Astrocyte (in vitro differentiated cells and primary cell): Measurements from ENCODE around the gene SMAP1. TPM values are rescaled to one million over a fixed set of nuclear protein-coding genes. Genes with fewer than 3 reads are reported as not detected.

Experiments used
- DNase-seq: peaks from one replicate; pipeline ENCODE4 v3.0.0-alpha.2; 2010; ENCODE audit warnings: low read depth
- FAIRE-seq: peaks from 2 replicates; lab custom pipeline; 2011; peaks lifted over from hg19 to GRCh38; lab: Jason Lieb, UNC
- H2AFZ ChIP-seq: 2 replicates; pipeline ENCODE4 v1.6.0; 2012; ENCODE audit warnings: low read depth, low read length, inconsistent platforms
- H3K27ac ChIP-seq: 2 replicates; pipeline ENCODE4 v1.5.1; 2011; ENCODE audit warnings: low read depth, low read length, inconsistent platforms
- H3K27me3 ChIP-seq: 2 replicates; pipeline ENCODE4 v1.6.0; 2011; ENCODE audit warnings: low read length, inconsistent platforms; ENCODE audit not compliant: insufficient read depth
- H3K36me3 ChIP-seq: 2 replicates; pipeline ENCODE4 v1.5.1; 2011; ENCODE audit warnings: low read length, inconsistent platforms; ENCODE audit not compliant: insufficient read depth
- H3K4me1 ChIP-seq: 2 replicates; pipeline ENCODE4 v1.5.1; 2011; ENCODE audit warnings: low read length, inconsistent platforms; ENCODE audit not compliant: insufficient read depth
- H3K4me2 ChIP-seq: 2 replicates; pipeline ENCODE4 v1.6.0; 2012; ENCODE audit warnings: low read length, inconsistent platforms
- H3K4me3 ChIP-seq: 2 replicates; pipeline ENCODE4 v1.5.1; 2011; ENCODE audit warnings: low read depth, mild to moderate bottlenecking, low read length, inconsistent platforms; ENCODE audit not compliant: insufficient read depth
- H3K79me2 ChIP-seq: 2 replicates; pipeline ENCODE4 v1.6.0; 2012; ENCODE audit warnings: mild to moderate bottlenecking, low read length, inconsistent platforms; ENCODE audit not compliant: insufficient read depth
- H3K9ac ChIP-seq: 2 replicates; pipeline ENCODE4 v1.6.0; 2012; ENCODE audit warnings: mild to moderate bottlenecking, low read length, inconsistent platforms
- H3K9me3 ChIP-seq: 2 replicates; pipeline ENCODE4 v1.5.1; 2012; ENCODE audit warnings: low read depth, mild to moderate bottlenecking, low read length, inconsistent platforms; ENCODE audit not compliant: insufficient read depth
- H4K20me1 ChIP-seq: 2 replicates; pipeline ENCODE4 v1.6.0; 2012; ENCODE audit warnings: low read length, inconsistent platforms; ENCODE audit not compliant: insufficient read depth
- H3K27ac Mint-ChIP-seq: one replicate; pipeline ENCODE4 v1.8.0; 2021; ENCODE audit warnings: mild to moderate bottlenecking, mixed read lengths; ENCODE audit not compliant: unreplicated experiment
- H3K27me3 Mint-ChIP-seq: one replicate; pipeline ENCODE4 v1.8.0; 2021; ENCODE audit warnings: low read depth, mixed read lengths; ENCODE audit not compliant: unreplicated experiment
- H3K36me3 Mint-ChIP-seq: one replicate; pipeline ENCODE4 v1.8.0; 2021; ENCODE audit warnings: low read depth, mixed read lengths; ENCODE audit not compliant: unreplicated experiment
- H3K4me1 Mint-ChIP-seq: one replicate; pipeline ENCODE4 v1.8.0; 2021; ENCODE audit warnings: low read depth, mixed read lengths; ENCODE audit not compliant: unreplicated experiment
- H3K4me3 Mint-ChIP-seq: one replicate; pipeline ENCODE4 v1.8.0; 2021; ENCODE audit warnings: mild to moderate bottlenecking, moderate library complexity, mixed read lengths; ENCODE audit not compliant: unreplicated experiment
- H3K9me3 Mint-ChIP-seq: one replicate; pipeline ENCODE4 v1.8.0; 2021; ENCODE audit warnings: mild to moderate bottlenecking, mixed read lengths; ENCODE audit not compliant: unreplicated experiment
- CTCF ChIP-seq: IDR thresholded peaks from 2 replicates; pipeline ENCODE4 v1.5.1; 2011; ENCODE audit warnings: low read depth, mild to moderate bottlenecking, inconsistent platforms, low read length, moderate library complexity; ENCODE audit not compliant: insufficient read depth
- EZH2 ChIP-seq: IDR thresholded peaks from 2 replicates; pipeline ENCODE4 v1.6.1; 2012; ENCODE audit warnings: mild to moderate bottlenecking, low read length, inconsistent platforms; ENCODE audit not compliant: insufficient read depth
- total RNA-seq: library from RNA; stranded (reverse); gene quantifications from 2 replicates; pipeline ENCODE4 v1.2.1, GENCODE V29; 2021

SMAP1 gene
- total RNA-seq, 1 donor from 2014 or later, result 27.3 TPM

- no peaks in the 10 kb centered on the region for H3K4me1 ChIP-seq
- no peak overlapping the region for H3K9ac ChIP-seq
- H3K36me3 ChIP-seq, result no peaks in the 10 kb centered on the region
- no peak overlapping the region for H3K4me3 ChIP-seq
- no peaks in the 10 kb centered on the region for H3K27me3 ChIP-seq
- FAIRE-seq (no peak), DNase-seq (no peak)
- H3K9me3 ChIP-seq, result no peaks in the 10 kb centered on the region
- Mint-ChIP-seq H3K4me1 (peaks cover 13% of the 10 kb centered on the region), H3K27ac (peak overlapping the region; percentile 13), H3K4me3 (no peak overlapping the region), H3K36me3 (no peaks in the 10 kb centered on the region), H3K27me3 (no peaks in the 10 kb centered on the region), H3K9me3 (no peaks in the 10 kb centered on the region)
- H4K20me1 ChIP-seq, result no peaks in the 10 kb centered on the region
- no peaks in the 10 kb centered on the region for H3K79me2 ChIP-seq
- no peak overlapping the region for H2AFZ ChIP-seq
- H3K27ac ChIP-seq, result no peak overlapping the region
- TF ChIP-seq CTCF, result no peak
- TF ChIP-seq EZH2, result no peak
- no peak overlapping the region for H3K4me2 ChIP-seq
Measured at GRCh38 chr6:70839286-70840266, 171.9 kb downstream of the SMAP1 start.

- Mint-ChIP-seq H3K27me3 (no peaks in the 10 kb centered on the region), H3K36me3 (no peaks in the 10 kb centered on the region), H3K4me1 (peaks cover 13% of the 10 kb centered on the region), H3K9me3 (no peaks in the 10 kb centered on the region), H3K4me3 (no peak overlapping the region), H3K27ac (no peak overlapping the region)
- no peak overlapping the region for H3K9ac ChIP-seq
- H2AFZ ChIP-seq, result no peak overlapping the region
- H3K9me3 ChIP-seq, result no peaks in the 10 kb centered on the region
- FAIRE-seq, result no peak
- no peak for DNase-seq
- H3K4me3 ChIP-seq, result no peak overlapping the region
- no peaks in the 10 kb centered on the region for H3K4me1 ChIP-seq
- no peak overlapping the region for H3K4me2 ChIP-seq
- no peaks in the 10 kb centered on the region for H4K20me1 ChIP-seq
- no peak for TF ChIP-seq EZH2
- no peak for TF ChIP-seq CTCF
- no peaks in the 10 kb centered on the region for H3K36me3 ChIP-seq
- no peaks in the 10 kb centered on the region for H3K79me2 ChIP-seq
- no peaks in the 10 kb centered on the region for H3K27me3 ChIP-seq
- no peak overlapping the region for H3K27ac ChIP-seq
Measured at GRCh38 chr6:70841112-70841511, 173.4 kb downstream of the SMAP1 start.

- no peak for TF ChIP-seq CTCF
- no peak for TF ChIP-seq EZH2
- H4K20me1 ChIP-seq, result no peaks in the 10 kb centered on the region
- H3K4me1 ChIP-seq, result no peaks in the 10 kb centered on the region
- no peaks in the 10 kb centered on the region for H3K79me2 ChIP-seq
- H3K4me3 ChIP-seq, result no peak overlapping the region
- Mint-ChIP-seq H3K4me1 (peaks cover 13% of the 10 kb centered on the region), H3K27me3 (no peaks in the 10 kb centered on the region), H3K9me3 (no peaks in the 10 kb centered on the region), H3K36me3 (no peaks in the 10 kb centered on the region), H3K4me3 (no peak overlapping the region), H3K27ac (no peak overlapping the region)
- H3K36me3 ChIP-seq, result no peaks in the 10 kb centered on the region
- no peak for DNase-seq
- no peak overlapping the region for H3K9ac ChIP-seq
- no peak for FAIRE-seq
- no peak overlapping the region for H3K4me2 ChIP-seq
- H3K27ac ChIP-seq, result no peak overlapping the region
- H3K9me3 ChIP-seq, result no peaks in the 10 kb centered on the region
- no peak overlapping the region for H2AFZ ChIP-seq
- no peaks in the 10 kb centered on the region for H3K27me3 ChIP-seq
Measured at GRCh38 chr6:70842541-70842940, 174.9 kb downstream of the SMAP1 start.
